Measurements from ENCODE around the gene RRAS. TPM values are rescaled to one million over a fixed set of nuclear protein-coding genes. Genes with fewer than 3 reads are reported as not detected.

RRAS gene
- polyA plus RNA-seq, 1 experiment = 64.2 TPM

DNA sequence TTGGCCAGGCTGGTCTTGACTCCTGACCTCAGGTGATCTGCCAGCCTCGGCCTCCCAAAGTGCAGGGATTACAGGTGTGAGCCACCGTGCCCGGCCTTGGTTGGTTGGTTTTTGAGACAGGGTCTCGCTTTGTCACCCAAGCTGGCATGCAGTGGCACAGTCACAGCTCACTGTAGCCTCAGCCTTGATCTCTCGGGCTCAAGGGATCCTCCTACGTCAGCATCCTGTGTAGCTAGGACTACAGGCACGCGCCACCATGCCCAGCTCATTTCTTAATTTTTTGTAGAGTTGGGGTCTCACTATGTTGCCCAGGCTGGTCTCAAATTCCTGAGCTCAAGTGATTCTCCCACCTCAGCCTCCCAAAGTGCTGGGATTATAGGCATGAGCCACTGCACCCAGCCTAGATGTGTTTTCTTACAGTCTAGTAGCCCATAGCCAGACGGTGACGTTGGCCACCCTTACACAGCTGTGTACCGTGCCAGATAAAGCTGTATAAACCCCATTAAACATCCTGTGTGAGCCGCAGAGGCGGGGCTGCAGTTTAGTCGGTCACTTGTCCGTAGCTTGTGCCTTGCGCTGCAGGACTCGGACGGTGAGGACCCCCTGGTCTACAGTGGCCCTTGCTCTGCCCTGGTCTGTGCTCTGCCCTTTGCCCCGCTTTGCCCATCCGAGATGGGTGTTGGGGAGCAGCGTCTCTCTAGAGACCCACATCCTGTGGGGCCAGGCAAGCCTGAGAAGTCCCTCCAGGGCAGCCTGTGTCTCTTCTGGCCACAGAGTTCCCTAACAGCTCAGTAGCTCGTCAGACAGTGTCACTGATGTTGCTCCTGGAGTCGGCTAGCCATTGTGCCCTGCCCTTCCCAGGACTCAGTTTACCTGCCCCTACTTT is 15.9 kb upstream of the RRAS start:
- no peak overlapping the region for H3K4me3 ChIP-seq (ENCODE audit: low read depth, low read length)
- no peak for DNase-seq (ENCODE audit: low read depth, low spot score)
- ChIA-PET CTCF (interaction anchor here (0.8 to 1.2 kb wide), 2 partner anchors 17 kb away, joined by 3 to 7 read pairs; no protein-coding TSS in a partner anchor), POLR2A (no interaction called here)
- no peaks in the 10 kb centered on the region; the same call in 1 of the 2 replicates for H3K9me3 ChIP-seq (ENCODE audit: control insufficient read depth, insufficient read depth, low read length)
- TF ChIP-seq CTCF (IDR thresholded peaks at IDR 0.05; ENCODE audit: low read depth, low read length) = no peak
- no peak overlapping the region for H3K27ac ChIP-seq (ENCODE audit: low read depth, low read length)
- no peaks in the 10 kb centered on the region for H3K27me3 ChIP-seq (ENCODE audit: control insufficient read depth, insufficient read depth, low read length)

GRCh38 chr19:49654581-49654980 is 14.6 kb upstream of the RRAS start:
- CTCF ChIA-PET = interaction anchor here (1.2 kb wide), 1 partner anchor 18 kb away, joined by 7 read pairs; no protein-coding TSS in a partner anchor
- no peak for DNase-seq (ENCODE audit: low read depth, low spot score)
- POLR2A ChIA-PET = no interaction called here
- Histone ChIP-seq H3K27me3 (ENCODE audit: control insufficient read depth, insufficient read depth, low read length) (no peaks in the 10 kb centered on the region), H3K4me3 (ENCODE audit: low read depth, low read length) (no peak overlapping the region), H3K27ac (ENCODE audit: low read depth, low read length) (no peak overlapping the region), H3K9me3 (ENCODE audit: control insufficient read depth, insufficient read depth, low read length) (no peaks in the 10 kb centered on the region; the same call in 1 of the 2 replicates)
- no peak for TF ChIP-seq CTCF (IDR thresholded peaks at IDR 0.05; ENCODE audit: low read depth, low read length)

GRCh38 chr19:49653466-49653806 is 13.5 kb upstream of the RRAS start:
- DNase-seq (ENCODE audit: low read depth, low spot score) = no peak
- no peak for TF ChIP-seq CTCF (IDR thresholded peaks at IDR 0.05; ENCODE audit: low read depth, low read length)
- Histone ChIP-seq H3K9me3 (ENCODE audit: control insufficient read depth, insufficient read depth, low read length) (no peaks in the 10 kb centered on the region; the same call in 1 of the 2 replicates), H3K4me3 (ENCODE audit: low read depth, low read length) (no peak overlapping the region), H3K27me3 (ENCODE audit: control insufficient read depth, insufficient read depth, low read length) (no peaks in the 10 kb centered on the region), H3K27ac (ENCODE audit: low read depth, low read length) (no peak overlapping the region)
- POLR2A ChIA-PET = interaction anchor here (0.7 kb wide), 1 partner anchor 12 kb away, joined by 3 read pairs; no protein-coding TSS in a partner anchor
- CTCF ChIA-PET = no interaction called here

GRCh38 chr19:49652551-49653465 is 12.9 kb upstream of the RRAS start:
- Histone ChIP-seq H3K9me3 (ENCODE audit: control insufficient read depth, insufficient read depth, low read length) (no peaks in the 10 kb centered on the region; the same call in 1 of the 2 replicates), H3K4me3 (ENCODE audit: low read depth, low read length) (no peak overlapping the region), H3K27ac (ENCODE audit: low read depth, low read length) (no peak overlapping the region), H3K27me3 (ENCODE audit: control insufficient read depth, insufficient read depth, low read length) (no peaks in the 10 kb centered on the region)
- no peak for DNase-seq (ENCODE audit: low read depth, low spot score)
- CTCF ChIA-PET = no interaction called here
- POLR2A ChIA-PET = interaction anchor here (0.7 kb wide), 1 partner anchor 12 kb away, joined by 3 read pairs; no protein-coding TSS in a partner anchor
- TF ChIP-seq CTCF (IDR thresholded peaks at IDR 0.05; ENCODE audit: low read depth, low read length) = no peak

Data from AG04450 (cell line).